NB4 (cell line): Measurements from ENCODE around the gene PCSK5.

Source experiments
- DNase-seq: peaks from one replicate; pipeline ENCODE4 v3.0.0; 2010; ENCODE audit warnings: low read depth
- H3K4me3 ChIP-seq: one replicate; pipeline ENCODE4 v1.5.1; 2011; ENCODE audit warnings: mild to moderate bottlenecking, low read depth, low read length, moderate library complexity
- CTCF ChIP-seq: IDR thresholded peaks from one replicate; pipeline ENCODE4 v1.5.1; 2012; ENCODE audit warnings: low read depth, low read length
- MAX ChIP-seq: IDR thresholded peaks from 2 replicates; pipeline ENCODE4 v1.6.1; 2011; ENCODE audit warnings: low read depth, low read length
- MYC ChIP-seq: IDR thresholded peaks from 2 replicates; pipeline ENCODE4 v1.6.1; 2011; ENCODE audit warnings: low read depth, low read length
- POLR2A ChIP-seq: IDR thresholded peaks from 2 replicates; pipeline ENCODE4 v1.6.1; 2011; ENCODE audit warnings: mild to moderate bottlenecking; ENCODE audit not compliant: insufficient read length; ENCODE audit errors: extremely low read depth

Gene PCSK5

GRCh38 chr9:76180541-76180940 lies 290.1 kb downstream of the PCSK5 start:
- H3K4me3 ChIP-seq, result no peak overlapping the region
- TF ChIP-seq MYC (no peak), POLR2A (no peak), MAX (no peak), CTCF (no peak)
- DNase-seq, result no peak

- no peak for DNase-seq
- no peak overlapping the region for H3K4me3 ChIP-seq
- TF ChIP-seq MYC, result no peak
- TF ChIP-seq CTCF, result no peak
- TF ChIP-seq MAX, result no peak
- no peak for TF ChIP-seq POLR2A
Measured at GRCh38 chr9:76181020-76181641, 290.7 kb downstream of the PCSK5 start.

GRCh38 chr9:76181781-76182180 lies 291.3 kb downstream of the PCSK5 start:
- no peak for DNase-seq
- no peak for TF ChIP-seq CTCF
- TF ChIP-seq MYC, result no peak
- no peak for TF ChIP-seq POLR2A
- no peak for TF ChIP-seq MAX
- H3K4me3 ChIP-seq, result no peak overlapping the region

GRCh38 chr9:76185432-76185831 lies 295.0 kb downstream of the PCSK5 start:
- no peak overlapping the region for H3K4me3 ChIP-seq
- DNase-seq, result no peak

GRCh38 chr9:76188286-76188685 lies 297.8 kb downstream of the PCSK5 start:
- no peak for DNase-seq
- H3K4me3 ChIP-seq, result no peak overlapping the region
- TF ChIP-seq MYC (no peak), MAX (no peak), CTCF (no peak), POLR2A (no peak)

More at GRCh38 chr9:76185432-76185831, 295.0 kb downstream of the PCSK5 start:
- TF ChIP-seq MYC (no peak), CTCF (no peak), POLR2A (no peak), MAX (no peak)
